ENCODE data around the gene TRIOBP. TPM values are rescaled to one million over a fixed set of nuclear protein-coding genes. Genes with fewer than 3 reads are reported as not detected.

The TRIOBP gene
- total and polyA plus RNA-seq, 2 of the 13 experiments (the other 11 are each of a cell fraction or from before 2014, with no cell fraction given) = 6.1 to 15.4 TPM

GRCh38 chr22:37817705-37818408 lies 121.0 kb downstream of the TRIOBP start (continued):
- TF ChIP-seq MAFF (IDR thresholded peaks at IDR 0.05; ENCODE audit: low read depth, low read length) (no peak), ZNF276 (CRISPR knock-in tag; IDR thresholded peaks at IDR 0.05; ENCODE audit: low read depth) (no peak), ZNF570 (CRISPR knock-in tag; IDR thresholded peaks at IDR 0.05; ENCODE audit: borderline replicate concordance) (no peak), NFRKB (IDR thresholded peaks at IDR 0.05) (no peak), PITX1 (CRISPR knock-in tag; IDR thresholded peaks at IDR 0.05) (peak; percentile 84), MIXL1 (CRISPR knock-in tag; IDR thresholded peaks at IDR 0.05) (peak; percentile 62; the same call in 1 of the 2 replicates), HOXA9 (CRISPR knock-in tag; IDR thresholded peaks at IDR 0.05; ENCODE audit: borderline replicate concordance) (no peak), THAP9 (CRISPR knock-in tag; IDR thresholded peaks at IDR 0.05; ENCODE audit: borderline replicate concordance) (peak; percentile 66; the same call in 1 of the 2 replicates), ZNF44 (CRISPR knock-in tag; IDR thresholded peaks at IDR 0.05) (no peak), ZSCAN12 (CRISPR knock-in tag; IDR thresholded peaks at IDR 0.05) (no peak), IRF9 (CRISPR knock-in tag; IDR thresholded peaks at IDR 0.05; ENCODE audit: borderline replicate concordance) (peak; percentile 77; the same call in 1 of the 2 replicates), ZNF407 (CRISPR knock-in tag; IDR thresholded peaks at IDR 0.05; ENCODE audit: not compliant biosample characterization) (no peak)
